HL-60/S4 treated with phorbol 12-myristate 13-acetate at 8.2 ng/mL for 4 days and 3 days (cell line): ENCODE data around the gene NSMCE4A.
"Not testable (repeated sequence)": the region's sequence is repeated elsewhere in the genome, so short reads cannot be mapped to it uniquely, and the experiment has no call there.

Experiments used
- in situ Hi-C: fragments of 300-500 bp; cut with MboI; formaldehyde crosslinking; loops from 2 replicates; pipeline ENCODE4 v1.15.0; 2022; ENCODE audit warnings: low sequenced_read_pairs

Gene NSMCE4A

GRCh38 chr10:121936295-121936694, 38.7 kb downstream of the NSMCE4A start:
- in situ Hi-C loops: no loop called here

GRCh38 chr10:121935702-121936101, 39.3 kb downstream of the NSMCE4A start:
- in situ Hi-C loops: no loop called here

GRCh38 chr10:121930268-121931085, 44.5 kb downstream of the NSMCE4A start:
- in situ Hi-C loops: not testable (repeated sequence)

- in situ Hi-C loops: not testable (repeated sequence)
Observed at GRCh38 chr10:121929585-121930267, 45.3 kb downstream of the NSMCE4A start.

DNA sequence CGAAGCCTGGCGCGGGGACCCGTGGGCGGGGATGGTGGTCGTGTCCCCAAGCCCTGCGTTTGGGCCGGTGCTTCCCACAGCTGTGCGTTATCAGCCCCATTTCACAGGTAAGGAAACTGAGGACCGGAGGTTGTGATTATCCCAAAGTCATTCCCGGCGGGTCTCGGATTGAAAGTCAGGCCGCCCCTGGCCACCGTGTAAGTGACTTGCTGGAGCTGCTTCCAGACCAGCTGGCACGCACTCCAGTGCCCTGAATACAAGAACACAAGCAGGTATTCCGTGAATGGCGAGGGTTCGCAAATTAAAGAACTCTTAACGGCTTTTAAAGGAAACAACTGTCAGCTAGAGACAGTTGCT, 46.5 kb downstream of the NSMCE4A start:
- in situ Hi-C loops: no loop called here

DNA sequence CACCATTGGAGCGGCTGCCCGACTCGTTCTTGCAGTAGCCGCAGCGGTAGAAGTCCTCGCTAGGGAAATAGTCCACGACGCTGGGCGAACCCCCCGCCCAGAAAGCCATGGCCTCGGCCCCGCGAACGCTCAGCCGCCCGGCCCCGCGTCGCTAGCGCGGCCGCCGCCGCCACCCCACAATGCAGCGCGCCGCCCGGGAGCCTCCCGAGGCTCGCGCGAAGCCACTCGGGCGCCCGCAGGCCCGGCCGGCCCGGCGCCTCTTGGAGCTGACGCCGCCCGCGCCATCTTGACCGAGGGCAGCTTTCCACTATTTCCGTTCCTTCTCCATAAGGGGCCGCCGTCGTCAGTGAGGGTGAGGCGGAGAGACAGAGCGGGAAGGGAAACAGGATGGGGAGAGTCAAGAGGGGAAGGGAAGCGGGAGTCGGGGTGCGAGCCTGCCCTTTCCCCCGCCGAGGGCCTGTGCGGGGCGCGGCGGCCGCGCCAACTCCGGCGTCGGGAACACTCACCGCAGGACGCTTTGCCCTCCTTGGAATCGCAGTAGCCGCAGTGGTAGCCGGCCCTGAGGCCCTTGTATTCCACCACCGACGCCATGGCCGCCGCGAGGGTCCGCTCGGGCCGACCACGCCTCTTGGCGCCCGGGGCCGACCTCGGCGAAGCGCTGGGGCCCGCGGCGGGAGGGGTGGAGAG, 47.0 kb downstream of the NSMCE4A start, which contains the start of gene ATE1:
ATE1 (minus strand) TSS at position 191 of the 687 bp plus-strand sequence; CDS start at position 109, 82 bp downstream.
- in situ Hi-C loops: no loop called here

- in situ Hi-C loops: no loop called here
Observed at GRCh38 chr10:121927318-121927840, 47.6 kb downstream of the NSMCE4A start.

- in situ Hi-C loops: no loop called here
Observed at GRCh38 chr10:121926671-121927317, 48.2 kb downstream of the NSMCE4A start.

DNA sequence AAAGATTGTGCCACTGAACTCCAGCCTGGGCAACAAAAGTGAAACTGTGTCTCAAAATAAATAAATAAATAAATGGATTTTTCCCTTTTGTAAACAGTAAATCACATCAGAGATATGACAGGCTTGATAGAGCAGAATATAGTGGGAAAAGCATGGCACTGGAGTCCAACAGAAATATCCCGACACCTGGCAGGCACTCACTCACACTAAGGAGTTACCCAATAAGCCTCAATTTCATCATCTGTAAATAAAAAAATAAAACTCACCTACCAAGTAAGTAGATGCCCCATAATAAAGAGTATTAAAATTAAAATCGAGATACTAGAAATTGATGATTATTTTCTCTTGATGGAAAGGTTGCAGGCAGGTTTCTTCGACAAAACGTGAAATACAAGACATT, 48.9 kb downstream of the NSMCE4A start:
- in situ Hi-C loops: no loop called here

DNA sequence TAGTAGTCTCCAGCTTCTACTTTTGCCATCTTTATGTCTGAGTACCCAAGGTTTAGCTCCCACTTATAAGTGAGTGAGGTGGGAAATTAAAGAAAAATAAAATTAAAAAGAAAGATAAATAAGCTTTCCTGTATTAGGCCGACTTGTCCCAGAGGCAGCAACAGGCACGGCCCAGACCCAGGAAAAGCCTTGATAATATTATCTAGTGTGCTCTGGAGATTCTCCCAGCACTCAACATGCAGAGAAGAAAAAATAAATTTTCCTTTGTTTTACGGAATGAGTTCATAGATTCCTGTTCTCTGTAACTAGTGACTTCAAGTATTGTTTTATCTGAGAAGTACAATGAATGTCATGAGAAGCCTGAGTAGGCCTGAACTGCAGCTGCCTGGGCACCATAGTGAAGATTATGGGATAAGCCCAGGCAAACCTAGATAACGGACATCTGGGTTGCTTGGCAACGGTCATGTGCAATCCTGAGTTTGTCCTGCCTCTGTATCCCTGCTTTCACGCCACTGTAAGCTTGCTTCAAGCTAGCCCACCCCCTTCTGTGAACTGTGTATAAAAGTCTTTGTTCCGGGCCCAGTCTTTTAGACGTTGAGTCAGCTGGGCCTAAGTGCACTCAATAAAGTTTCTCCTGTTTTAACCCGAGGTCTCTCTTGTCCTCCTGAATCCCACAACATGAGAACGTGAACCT, 53.6 kb downstream of the NSMCE4A start:
- in situ Hi-C loops: no loop called here

DNA sequence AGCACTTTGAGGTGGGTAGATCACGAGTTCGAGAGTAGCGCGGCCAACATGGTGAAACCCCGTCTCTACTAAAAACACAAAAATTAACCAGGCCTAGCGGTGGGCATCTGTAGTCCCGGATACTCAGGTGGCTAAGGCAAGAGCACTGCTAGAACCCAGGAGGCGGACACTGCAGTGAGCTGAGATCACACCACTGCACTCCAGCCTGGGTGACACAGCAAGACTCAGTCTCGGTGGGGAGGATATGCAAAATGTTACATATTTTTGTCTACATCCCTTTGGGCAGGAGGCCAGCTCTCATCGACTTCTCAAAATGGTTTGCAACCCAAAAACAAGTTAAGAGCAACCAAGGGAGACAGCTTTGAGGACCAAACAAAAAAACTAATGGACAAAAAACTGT, 55.4 kb downstream of the NSMCE4A start:
- in situ Hi-C loops: no loop called here

DNA sequence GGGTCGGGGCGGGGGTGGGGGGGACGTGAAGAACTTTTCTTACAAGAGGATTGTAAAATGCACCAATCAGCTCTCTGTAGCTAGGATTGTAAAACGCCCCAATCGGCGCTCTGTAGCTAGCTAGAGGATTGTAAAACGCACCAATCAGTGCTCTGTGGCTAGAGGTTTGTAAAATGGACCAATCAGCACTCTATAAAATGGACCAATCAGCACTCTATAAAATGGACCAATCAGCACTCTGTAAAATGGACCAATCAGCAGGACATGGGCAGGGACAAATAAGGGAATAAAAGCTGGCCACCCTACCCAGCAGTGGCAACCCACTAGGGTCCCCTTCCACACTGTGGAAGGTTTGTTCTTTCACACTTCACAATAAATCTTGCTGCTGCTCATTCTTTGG, 56.2 kb downstream of the NSMCE4A start:
- in situ Hi-C loops: not testable (repeated sequence)

GRCh38 chr10:121914661-121915060, 60.4 kb downstream of the NSMCE4A start:
- in situ Hi-C loops: no loop called here

DNA sequence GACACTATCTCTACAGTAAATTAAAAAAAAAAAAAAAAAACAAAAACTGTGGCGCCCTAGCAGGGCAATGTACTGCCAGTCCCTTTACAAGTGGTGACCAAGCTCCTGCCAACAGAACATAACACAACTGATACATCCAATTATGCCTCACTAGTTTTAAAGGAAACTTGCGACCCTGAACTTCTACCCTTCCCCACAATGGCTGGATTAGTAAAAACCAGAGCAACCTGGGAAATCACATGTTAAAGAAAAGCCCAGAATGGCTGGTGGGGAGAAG, 63.7 kb downstream of the NSMCE4A start:
- in situ Hi-C loops: no loop called here

GRCh38 chr10:121910673-121911420, 64.2 kb downstream of the NSMCE4A start:
- in situ Hi-C loops: no loop called here
